KMS-11 (cell line): Measurements from ENCODE around the gene EXOC3L2.

Experiments used
- H2AFZ ChIP-seq: fragments of 200-600 bp; sonication (generic); 2 replicates; pipeline ENCODE4 v1.6.1; 2016; ENCODE audit warnings: antibody characterized with exemption, mixed run types, low read depth
- H3K27ac ChIP-seq: fragments of 200-600 bp; sonication (generic); 2 replicates; pipeline ENCODE4 v1.6.1; 2016; ENCODE audit warnings: mild to moderate bottlenecking, mixed run types
- H3K27me3 ChIP-seq: fragments of 200-600 bp; sonication (generic); 2 replicates; pipeline ENCODE4 v1.6.1; 2017; ENCODE audit warnings: mild to moderate bottlenecking, low read depth, mixed run types, moderate library complexity; ENCODE audit not compliant: insufficient read depth
- H3K36me3 ChIP-seq: fragments of 200-600 bp; sonication (generic); 2 replicates; pipeline ENCODE4 v1.6.1; 2017; ENCODE audit warnings: mild to moderate bottlenecking, mixed run types; ENCODE audit not compliant: insufficient read depth
- H3K4me1 ChIP-seq: fragments of 200-600 bp; sonication (generic); 2 replicates; pipeline ENCODE4 v1.6.1; 2016; ENCODE audit warnings: mild to moderate bottlenecking, low read depth, mixed run types; ENCODE audit not compliant: poor library complexity, severe bottlenecking
- H3K4me2 ChIP-seq: fragments of 200-600 bp; sonication (generic); 2 replicates; pipeline ENCODE4 v1.7.0; 2016; ENCODE audit warnings: mild to moderate bottlenecking, mixed run types
- H3K4me3 ChIP-seq: fragments of 200-600 bp; sonication (generic); IDR thresholded peaks from 2 replicates; pipeline ENCODE4 v1.6.1; 2017; ENCODE audit warnings: low read depth, low read length, mixed read lengths; ENCODE audit not compliant: insufficient read depth
- H3K79me2 ChIP-seq: fragments of 200-600 bp; sonication (generic); 2 replicates; pipeline ENCODE4 v1.6.1; 2016; ENCODE audit warnings: low read depth, mixed run types; ENCODE audit not compliant: insufficient read depth
- H3K9ac ChIP-seq: fragments of 200-600 bp; sonication (generic); 2 replicates; pipeline ENCODE4 v1.6.1; 2016; ENCODE audit warnings: mild to moderate bottlenecking, mixed run types
- H4K20me1 ChIP-seq: fragments of 200-600 bp; sonication (generic); 2 replicates; pipeline ENCODE4 v1.6.1; 2016; ENCODE audit warnings: mild to moderate bottlenecking, mixed run types; ENCODE audit not compliant: insufficient read depth
- TF ChIP-seq, protein P1 (sequence below): fragments of 200-600 bp; sonication (generic); conservative IDR thresholded peaks from 2 replicates; pipeline ENCODE4 v1.6.1; 2017; ENCODE audit warnings: low read depth, mild to moderate bottlenecking, antibody characterized with exemption, low read length, moderate library complexity, mixed read lengths

EXOC3L2 gene

DNA sequence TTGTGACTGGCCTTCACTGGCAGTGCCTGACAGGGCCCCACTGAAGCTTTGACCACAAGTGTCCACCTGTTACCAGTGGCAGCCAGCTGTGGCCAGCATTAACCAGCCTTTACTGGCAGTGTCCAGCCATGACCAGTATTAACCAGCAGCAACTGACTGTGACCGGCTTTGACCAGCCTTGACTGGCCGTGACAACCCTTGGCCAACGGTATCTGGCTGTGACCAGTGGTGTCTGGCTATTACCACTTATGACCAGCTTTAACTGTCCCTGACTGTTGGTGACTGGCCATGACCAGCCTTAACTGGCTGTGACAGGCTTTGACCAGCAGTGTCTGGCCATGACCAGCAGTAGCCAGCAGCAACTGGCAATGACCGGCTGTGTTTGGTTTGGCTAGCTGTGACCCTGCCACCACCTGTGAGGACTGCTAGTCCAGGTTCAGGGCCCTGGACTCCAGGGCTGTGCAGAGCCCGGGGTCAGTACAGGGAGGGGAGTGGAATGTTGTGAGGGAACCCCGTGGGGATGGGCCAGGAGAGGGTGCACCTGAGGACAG is 45.2 kb upstream of the EXOC3L2 start:
- Histone ChIP-seq H4K20me1 (no peaks in the 10 kb centered on the region), H3K4me2 (no peak overlapping the region), H3K4me3 (no peak overlapping the region), H3K27ac (no peak overlapping the region), H3K79me2 (no peaks in the 10 kb centered on the region), H3K27me3 (no peaks in the 10 kb centered on the region), H3K4me1 (no peaks in the 10 kb centered on the region), H3K36me3 (no peaks in the 10 kb centered on the region), H2AFZ (no peak overlapping the region), H3K9ac (no peak overlapping the region)
- TF ChIP-seq, protein P1, sequence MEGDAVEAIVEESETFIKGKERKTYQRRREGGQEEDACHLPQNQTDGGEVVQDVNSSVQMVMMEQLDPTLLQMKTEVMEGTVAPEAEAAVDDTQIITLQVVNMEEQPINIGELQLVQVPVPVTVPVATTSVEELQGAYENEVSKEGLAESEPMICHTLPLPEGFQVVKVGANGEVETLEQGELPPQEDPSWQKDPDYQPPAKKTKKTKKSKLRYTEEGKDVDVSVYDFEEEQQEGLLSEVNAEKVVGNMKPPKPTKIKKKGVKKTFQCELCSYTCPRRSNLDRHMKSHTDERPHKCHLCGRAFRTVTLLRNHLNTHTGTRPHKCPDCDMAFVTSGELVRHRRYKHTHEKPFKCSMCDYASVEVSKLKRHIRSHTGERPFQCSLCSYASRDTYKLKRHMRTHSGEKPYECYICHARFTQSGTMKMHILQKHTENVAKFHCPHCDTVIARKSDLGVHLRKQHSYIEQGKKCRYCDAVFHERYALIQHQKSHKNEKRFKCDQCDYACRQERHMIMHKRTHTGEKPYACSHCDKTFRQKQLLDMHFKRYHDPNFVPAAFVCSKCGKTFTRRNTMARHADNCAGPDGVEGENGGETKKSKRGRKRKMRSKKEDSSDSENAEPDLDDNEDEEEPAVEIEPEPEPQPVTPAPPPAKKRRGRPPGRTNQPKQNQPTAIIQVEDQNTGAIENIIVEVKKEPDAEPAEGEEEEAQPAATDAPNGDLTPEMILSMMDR = no peak

DNA sequence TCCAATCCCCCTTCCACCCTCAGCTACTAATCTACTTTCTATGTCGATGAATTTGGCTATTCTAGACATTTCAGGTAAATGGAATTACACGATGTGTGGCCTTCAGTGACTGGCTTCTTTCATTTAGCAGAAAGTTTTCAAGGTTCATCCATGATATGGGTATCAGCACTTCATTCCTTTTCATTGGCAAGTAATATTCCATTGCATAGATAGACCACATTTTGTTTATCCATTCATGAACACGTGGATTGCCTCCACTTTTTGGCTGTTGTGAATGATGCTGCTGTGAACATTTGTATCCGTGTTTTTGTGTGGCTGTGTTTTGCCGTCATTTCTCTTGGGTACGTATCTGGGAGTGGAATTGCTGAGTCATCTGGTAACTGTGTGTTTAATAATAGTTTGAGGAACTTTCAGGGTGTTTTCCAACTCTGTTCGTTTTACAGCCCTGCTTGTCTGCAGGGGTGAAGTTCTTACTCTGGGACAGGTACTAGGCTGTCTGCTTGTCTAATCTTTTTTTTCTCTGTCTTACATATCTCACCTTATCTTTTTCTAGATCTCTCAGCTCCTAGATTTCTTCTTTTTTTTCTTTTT is 38.3 kb upstream of the EXOC3L2 start:
- Histone ChIP-seq H3K9ac (no peak overlapping the region), H3K27ac (no peak overlapping the region), H3K4me1 (no peaks in the 10 kb centered on the region), H3K4me2 (no peak overlapping the region), H3K79me2 (no peaks in the 10 kb centered on the region), H3K27me3 (no peaks in the 10 kb centered on the region), H3K36me3 (no peaks in the 10 kb centered on the region), H2AFZ (no peak overlapping the region), H4K20me1 (no peaks in the 10 kb centered on the region), H3K4me3 (no peak overlapping the region)
- TF ChIP-seq, protein P1 = no peak

DNA sequence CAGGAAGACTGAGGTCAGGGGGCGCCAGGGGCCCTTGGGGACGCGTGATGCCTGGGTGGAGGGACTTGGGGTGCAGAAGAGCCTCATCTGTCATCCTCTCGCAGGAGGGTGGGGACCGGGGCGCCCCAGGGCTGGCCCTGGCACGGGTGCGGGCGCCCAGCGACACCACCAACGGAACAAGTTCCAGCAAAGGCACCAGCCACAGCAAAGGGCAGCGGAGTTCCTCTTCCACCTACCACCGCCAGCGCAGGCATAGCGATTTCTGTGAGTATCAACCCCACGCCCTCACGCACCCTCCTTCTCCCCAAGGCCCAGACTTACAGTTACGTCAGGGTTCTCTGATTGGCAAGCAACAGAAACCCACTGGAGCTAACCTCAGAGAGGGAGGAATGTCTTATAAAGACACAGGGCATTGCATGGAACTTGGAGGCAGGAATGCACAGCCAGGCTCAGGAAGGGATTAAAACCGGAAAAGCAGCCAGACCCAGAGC is 35.3 kb upstream of the EXOC3L2 start:
- H3K36me3 ChIP-seq = no peaks in the 10 kb centered on the region
- H3K4me3 ChIP-seq = no peak overlapping the region
- TF ChIP-seq, protein P1 = no peak
- no peak overlapping the region for H3K4me2 ChIP-seq
- H3K9ac ChIP-seq = no peak overlapping the region
- H4K20me1 ChIP-seq = no peaks in the 10 kb centered on the region
- no peak overlapping the region for H3K27ac ChIP-seq
- no peaks in the 10 kb centered on the region for H3K79me2 ChIP-seq
- H3K27me3 ChIP-seq = no peaks in the 10 kb centered on the region
- H3K4me1 ChIP-seq = no peaks in the 10 kb centered on the region
- no peak overlapping the region for H2AFZ ChIP-seq

DNA sequence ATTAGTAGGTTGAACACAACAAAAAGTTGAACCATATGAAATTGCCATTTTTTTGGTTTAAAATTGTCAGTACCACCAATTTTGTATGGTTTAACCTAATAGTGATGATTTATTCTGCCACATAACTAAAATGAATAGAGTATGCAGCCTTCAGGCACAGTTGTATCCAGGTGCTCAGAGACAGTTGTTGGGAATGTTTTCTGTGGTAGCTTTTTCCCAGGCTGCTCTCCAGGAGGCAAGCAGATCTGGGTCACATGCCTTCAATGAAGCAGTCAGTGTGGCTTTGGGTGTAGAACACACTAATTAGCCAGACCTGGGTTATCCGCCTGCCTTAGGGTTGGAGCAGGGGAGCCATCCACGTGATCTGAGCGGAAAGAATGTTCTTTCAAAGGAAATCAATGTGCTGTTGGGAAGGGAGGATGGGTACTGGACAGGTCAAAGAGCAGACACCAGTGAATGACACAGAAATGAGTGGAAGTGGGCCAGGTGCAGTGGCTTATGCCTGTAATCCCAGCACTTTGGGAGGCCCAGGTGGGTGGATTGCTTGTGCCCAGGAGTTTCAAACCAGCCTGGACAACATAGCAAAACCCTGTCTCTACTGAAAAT is 34.5 kb upstream of the EXOC3L2 start:
- Histone ChIP-seq H3K36me3 (no peaks in the 10 kb centered on the region), H4K20me1 (no peaks in the 10 kb centered on the region), H3K4me3 (no peak overlapping the region), H3K27me3 (no peaks in the 10 kb centered on the region), H3K4me2 (no peak overlapping the region), H2AFZ (no peak overlapping the region), H3K9ac (no peak overlapping the region), H3K79me2 (no peaks in the 10 kb centered on the region), H3K27ac (no peak overlapping the region), H3K4me1 (no peaks in the 10 kb centered on the region)
- TF ChIP-seq, protein P1 = no peak
